Skin of body (tissue), 1 donor: ENCODE measurements around the gene SEC11C. TPM values are rescaled to one million over a fixed set of nuclear protein-coding genes. Genes with fewer than 3 reads are reported as not detected.

Experiments
- total RNA-seq: library from RNA; depleted of rRNA; stranded (reverse); fragments of >200 nt; gene quantifications from one replicate; pipeline ENCODE4 v1.2.3, GENCODE V29; 2014

The SEC11C gene
- total RNA-seq, 1 donor from 2014 or later, result 7.6 TPM

Other genes starting within 250 kb of the SEC11C start
- 2.4 TPM for gene GRP, start 80.3 kb downstream of the SEC11C start, total RNA-seq
- 0.39 TPM for gene RAX, start 133.6 kb downstream of the SEC11C start, total RNA-seq
- gene CPLX4, start 178.8 kb downstream of the SEC11C start, total RNA-seq, result not detected
- 114 TPM for gene LMAN1, start 219.4 kb downstream of the SEC11C start, total RNA-seq